Vagina (tissue), 2 donors: ENCODE data around the gene OR5K3. TPM values are rescaled to one million over a fixed set of nuclear protein-coding genes. Genes with fewer than 3 reads are reported as not detected.

Source experiments
- DNase-seq, 2 donors: peaks; one replicate each; pipeline ENCODE4 v3.0.0-alpha.2; 2017; ENCODE audit errors: extremely low spot score in 2 of 2
- H3K27ac ChIP-seq: fragments of 200-600 bp; sonication (generic); one replicate; pipeline ENCODE4 v1.5.1; 2019
- H3K27me3 ChIP-seq: fragments of 200-600 bp; sonication (generic); one replicate; pipeline ENCODE4 v1.5.1; 2019
- H3K36me3 ChIP-seq, 2 donors: fragments of 200-600 bp; sonication (generic); one replicate each; pipeline ENCODE4 v1.5.1; 2017 to 2019
- H3K4me1 ChIP-seq: fragments of 200-600 bp; sonication (generic); one replicate; pipeline ENCODE4 v1.5.1; 2019
- H3K4me3 ChIP-seq, 2 donors: fragments of 200-600 bp; sonication (generic); 1 replicate in 1 of 2; 2 replicates in 1 of 2; pipeline ENCODE4 v1.5.1; 2016 to 2019
- H3K9me3 ChIP-seq: fragments of 200-600 bp; sonication (generic); one replicate; pipeline ENCODE4 v1.5.1; 2019
- POLR2A ChIP-seq, 2 donors: fragments of 450-650 bp; IDR thresholded peaks; one replicate each; pipeline ENCODE4 v1.6.1; 2017; ENCODE audit warnings: antibody characterized with exemption in 2 of 2, mild to moderate bottlenecking in 2 of 2, moderate library complexity in 2 of 2
- POLR2AphosphoS5 ChIP-seq, 2 donors: sonication (generic); formaldehyde crosslinking; IDR thresholded peaks; one replicate each; pipeline ENCODE4 v1.9.0; 2017; ENCODE audit warnings: antibody characterized with exemption in 2 of 2, mild to moderate bottlenecking in 2 of 2, low read depth in 1 of 2; ENCODE audit not compliant: insufficient read depth in 1 of 2
- intact Hi-C: fragments of 100-400 bp; cut with DNase I; formaldehyde crosslinking; loops from one replicate; pipeline ENCODE4 v1.15.1; 2023
- total RNA-seq: library from RNA; depleted of rRNA; stranded (reverse); fragments of >200 nt; gene quantifications from one replicate; pipeline ENCODE4 v1.2.3, GENCODE V29; 2016
- TF ChIP-seq, protein P1 (sequence below), 3 experiments: fragments of 450-650 bp in 2 of 3; fragments of 200-600 bp in 1 of 3; sonication (generic) in 1 of 3; IDR thresholded peaks; one replicate each; pipeline ENCODE4 v1.5.1; 2017 to 2019; ENCODE audit warnings: antibody characterized with exemption in 3 of 3, mild to moderate bottlenecking in 2 of 3, moderate library complexity in 2 of 3

OR5K3 gene
- total RNA-seq, 1 donor from 2014 or later, result not detected

DNA sequence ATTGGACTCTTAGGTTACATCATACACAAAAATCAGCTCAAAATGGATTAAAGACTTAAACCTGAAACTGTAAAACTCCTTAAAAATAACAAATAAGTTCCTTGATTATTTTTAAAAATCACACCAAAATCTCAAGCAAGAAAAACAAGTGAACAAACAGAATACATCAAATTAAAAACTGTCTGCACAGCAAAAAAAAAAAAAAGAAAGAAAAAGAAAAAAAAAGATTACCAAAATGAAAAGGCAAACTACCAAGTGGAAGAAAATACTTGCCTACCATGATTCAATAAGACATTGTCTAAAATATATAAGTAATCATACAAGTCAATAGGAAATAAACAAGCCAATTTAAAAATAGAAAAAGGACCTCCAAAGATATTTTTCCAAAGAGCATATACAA is 19.3 kb upstream of the OR5K3 start:
- H3K4me1 ChIP-seq, result no peaks in the 10 kb centered on the region
- H3K36me3 ChIP-seq, result no peaks in the 10 kb centered on the region
- TF ChIP-seq, protein P1, sequence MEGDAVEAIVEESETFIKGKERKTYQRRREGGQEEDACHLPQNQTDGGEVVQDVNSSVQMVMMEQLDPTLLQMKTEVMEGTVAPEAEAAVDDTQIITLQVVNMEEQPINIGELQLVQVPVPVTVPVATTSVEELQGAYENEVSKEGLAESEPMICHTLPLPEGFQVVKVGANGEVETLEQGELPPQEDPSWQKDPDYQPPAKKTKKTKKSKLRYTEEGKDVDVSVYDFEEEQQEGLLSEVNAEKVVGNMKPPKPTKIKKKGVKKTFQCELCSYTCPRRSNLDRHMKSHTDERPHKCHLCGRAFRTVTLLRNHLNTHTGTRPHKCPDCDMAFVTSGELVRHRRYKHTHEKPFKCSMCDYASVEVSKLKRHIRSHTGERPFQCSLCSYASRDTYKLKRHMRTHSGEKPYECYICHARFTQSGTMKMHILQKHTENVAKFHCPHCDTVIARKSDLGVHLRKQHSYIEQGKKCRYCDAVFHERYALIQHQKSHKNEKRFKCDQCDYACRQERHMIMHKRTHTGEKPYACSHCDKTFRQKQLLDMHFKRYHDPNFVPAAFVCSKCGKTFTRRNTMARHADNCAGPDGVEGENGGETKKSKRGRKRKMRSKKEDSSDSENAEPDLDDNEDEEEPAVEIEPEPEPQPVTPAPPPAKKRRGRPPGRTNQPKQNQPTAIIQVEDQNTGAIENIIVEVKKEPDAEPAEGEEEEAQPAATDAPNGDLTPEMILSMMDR (IDR thresholded peaks at IDR 0.05), result no peak
- no peak for TF ChIP-seq POLR2A (IDR thresholded peaks at IDR 0.05)
- TF ChIP-seq POLR2AphosphoS5 (IDR thresholded peaks at IDR 0.05; ENCODE audit: insufficient read depth in 1 of 2, low read depth in 1 of 2), result no peak
- DNase-seq, result no peak
- H3K27me3 ChIP-seq, result no peaks in the 10 kb centered on the region
- no peak overlapping the region for H3K27ac ChIP-seq
- intact Hi-C loops, result no loop called here
- no peaks in the 10 kb centered on the region for H3K9me3 ChIP-seq
- H3K4me3 ChIP-seq, result no peak overlapping the region

DNA sequence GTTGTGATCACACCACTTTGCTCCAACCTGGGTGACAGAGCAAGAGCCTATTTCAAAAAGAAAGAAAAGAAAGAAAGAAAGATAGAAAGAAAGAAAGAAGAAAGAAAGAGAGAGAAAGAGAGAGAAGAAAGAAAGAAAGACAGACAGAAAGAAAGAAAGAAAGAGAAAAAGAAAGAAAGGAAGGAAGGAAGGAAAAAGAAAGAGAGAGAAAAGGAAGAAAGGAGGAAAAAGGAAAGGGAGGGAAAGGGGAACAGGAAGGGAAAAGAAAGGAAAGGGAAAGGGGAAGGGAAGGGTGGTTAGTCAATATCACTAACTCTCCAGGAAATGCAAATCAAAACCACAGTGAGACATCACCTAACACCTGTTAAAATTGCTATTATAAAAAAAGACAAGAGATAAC is 18.6 kb upstream of the OR5K3 start:
- intact Hi-C loops, result no loop called here
- TF ChIP-seq, protein P1 (IDR thresholded peaks at IDR 0.05), result no peak
- TF ChIP-seq POLR2AphosphoS5 (IDR thresholded peaks at IDR 0.05; ENCODE audit: insufficient read depth in 1 of 2, low read depth in 1 of 2) (no peak), POLR2A (IDR thresholded peaks at IDR 0.05) (no peak)
- no peaks in the 10 kb centered on the region for H3K36me3 ChIP-seq
- H3K9me3 ChIP-seq, result no peaks in the 10 kb centered on the region
- H3K4me1 ChIP-seq, result no peaks in the 10 kb centered on the region
- H3K27me3 ChIP-seq, result no peaks in the 10 kb centered on the region
- no peak overlapping the region for H3K27ac ChIP-seq
- DNase-seq, result no peak
- no peak overlapping the region for H3K4me3 ChIP-seq

DNA sequence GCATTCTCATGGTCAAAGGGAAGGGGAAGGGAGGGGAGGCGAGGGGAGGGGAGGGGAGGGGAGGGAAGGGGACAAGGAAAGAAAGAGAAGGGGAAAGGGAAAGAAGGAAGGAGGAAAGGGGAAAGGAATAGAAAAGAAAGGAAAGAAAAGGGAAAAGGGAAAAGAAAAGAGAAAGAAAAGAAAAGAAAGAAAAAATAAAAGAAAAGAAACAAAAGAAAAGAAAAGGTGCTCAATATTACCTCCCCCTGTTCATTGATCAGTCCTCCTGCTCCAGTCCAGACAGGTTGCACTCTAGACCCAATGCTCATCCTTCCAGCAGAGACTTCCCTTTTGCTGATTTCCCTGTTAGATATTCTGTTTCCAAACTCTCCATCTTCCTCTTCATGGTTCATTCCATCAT is 18.0 kb upstream of the OR5K3 start:
- H3K27ac ChIP-seq, result no peak overlapping the region
- no peak for DNase-seq
- no peaks in the 10 kb centered on the region for H3K36me3 ChIP-seq
- no peaks in the 10 kb centered on the region for H3K4me1 ChIP-seq
- H3K9me3 ChIP-seq, result no peaks in the 10 kb centered on the region
- intact Hi-C loops, result no loop called here
- TF ChIP-seq POLR2A (IDR thresholded peaks at IDR 0.05) (no peak), POLR2AphosphoS5 (IDR thresholded peaks at IDR 0.05; ENCODE audit: insufficient read depth in 1 of 2, low read depth in 1 of 2) (no peak)
- TF ChIP-seq, protein P1 (IDR thresholded peaks at IDR 0.05), result no peak
- H3K4me3 ChIP-seq, result no peak overlapping the region
- no peaks in the 10 kb centered on the region for H3K27me3 ChIP-seq

DNA sequence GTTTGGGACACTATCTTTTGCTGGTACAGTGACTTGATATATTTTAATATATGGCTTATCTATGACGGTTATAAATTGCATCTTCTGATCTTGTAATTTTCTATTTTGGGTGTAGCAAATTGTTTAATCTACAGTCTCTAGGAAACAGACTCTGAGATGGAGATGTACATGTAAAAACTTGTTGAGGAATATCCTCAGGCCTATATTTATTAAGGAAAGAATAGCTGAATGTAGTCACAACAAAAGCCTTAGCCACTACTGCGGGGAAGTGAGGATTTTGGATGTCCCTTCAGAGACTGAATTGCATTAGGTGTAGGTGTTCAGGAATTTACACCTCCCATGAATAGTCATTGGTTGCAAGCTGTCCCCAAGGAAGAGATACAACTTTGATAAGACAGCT is 13.8 kb upstream of the OR5K3 start:
- no peaks in the 10 kb centered on the region for H3K9me3 ChIP-seq
- H3K4me1 ChIP-seq, result no peaks in the 10 kb centered on the region
- no peak for DNase-seq
- TF ChIP-seq POLR2AphosphoS5 (IDR thresholded peaks at IDR 0.05; ENCODE audit: insufficient read depth in 1 of 2, low read depth in 1 of 2) (no peak), POLR2A (IDR thresholded peaks at IDR 0.05) (no peak)
- TF ChIP-seq, protein P1 (IDR thresholded peaks at IDR 0.05), result no peak
- no peak overlapping the region for H3K4me3 ChIP-seq
- H3K27ac ChIP-seq, result no peak overlapping the region
- H3K36me3 ChIP-seq, result no peaks in the 10 kb centered on the region
- no peaks in the 10 kb centered on the region for H3K27me3 ChIP-seq
- intact Hi-C loops, result no loop called here

DNA sequence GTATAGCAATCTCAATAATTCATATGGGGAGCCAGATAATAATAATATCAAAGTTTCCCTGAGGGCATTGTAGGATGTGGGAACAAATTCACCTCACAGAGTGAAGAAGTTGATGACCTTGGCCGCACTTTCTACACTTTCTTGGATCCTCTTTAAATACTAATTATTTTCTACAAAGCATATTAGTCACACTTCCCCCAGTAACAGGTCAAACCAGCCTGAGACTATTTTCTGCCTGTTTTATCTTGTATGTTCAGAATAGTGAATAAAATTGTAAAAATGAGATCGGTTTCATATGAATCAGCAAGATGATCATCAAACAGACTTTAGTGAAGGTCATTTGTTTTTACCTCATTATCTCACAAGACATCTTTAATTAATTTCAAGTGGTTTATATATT is 2.3 kb upstream of the OR5K3 start:
- H3K9me3 ChIP-seq, result no peaks in the 10 kb centered on the region
- TF ChIP-seq POLR2A (IDR thresholded peaks at IDR 0.05) (no peak), POLR2AphosphoS5 (IDR thresholded peaks at IDR 0.05; ENCODE audit: insufficient read depth in 1 of 2, low read depth in 1 of 2) (no peak)
- TF ChIP-seq, protein P1 (IDR thresholded peaks at IDR 0.05), result no peak
- no peaks in the 10 kb centered on the region for H3K27me3 ChIP-seq
- H3K27ac ChIP-seq, result no peak overlapping the region
- no peak for DNase-seq
- no peaks in the 10 kb centered on the region for H3K36me3 ChIP-seq
- H3K4me3 ChIP-seq, result no peak overlapping the region
- no peaks in the 10 kb centered on the region for H3K4me1 ChIP-seq
- intact Hi-C loops, result no loop called here
